Measurements from ENCODE around the gene KDM4C.

GRCh38 chr9:6708732-6709131 lies 49.0 kb upstream of the KDM4C start:
- TF ChIP-seq POLR2A (IDR thresholded peaks at IDR 0.05; ENCODE audit: borderline replicate concordance, extremely low read depth, insufficient read depth, insufficient read length): no peak
- TF ChIP-seq CTCF (IDR thresholded peaks at IDR 0.05 in 2 of 3, conservative IDR thresholded peaks at IDR 0.05 in 1 of 3; ENCODE audit: borderline replicate concordance in 1 of 3, insufficient read depth in 1 of 3, low read depth in 2 of 3, low read length in 2 of 3): no peak
- no peak for TF ChIP-seq FOSL1 (IDR thresholded peaks at IDR 0.05; ENCODE audit: low read depth)
- no peak for TF ChIP-seq CEBPB (IDR thresholded peaks at IDR 0.05; ENCODE audit: low read depth)
- TF ChIP-seq POLR2AphosphoS5 (IDR thresholded peaks at IDR 0.05; ENCODE audit: low read depth, low read length): no peak
- no peak for TF ChIP-seq EGR1 (IDR thresholded peaks at IDR 0.05; ENCODE audit: low read depth)
- TF ChIP-seq, protein P1, sequence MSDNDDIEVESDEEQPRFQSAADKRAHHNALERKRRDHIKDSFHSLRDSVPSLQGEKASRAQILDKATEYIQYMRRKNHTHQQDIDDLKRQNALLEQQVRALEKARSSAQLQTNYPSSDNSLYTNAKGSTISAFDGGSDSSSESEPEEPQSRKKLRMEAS (IDR thresholded peaks at IDR 0.05): no peak
